Small intestine (tissue), 7 donors: ENCODE results near the gene ABT1. TPM values are rescaled to one million over a fixed set of nuclear protein-coding genes. Genes with fewer than 3 reads are reported as not detected.

Experiments used
- DNase-seq, 2 donors: peaks; one replicate each; pipeline versions ENCODE4 v3.0.0 to v3.0.0-alpha.2; 2013
- FAIRE-seq: peaks from 2 replicates; lab custom pipeline; 2012; peaks lifted over from hg19 to GRCh38; lab: Jason Lieb, UNC
- H3K27ac ChIP-seq, 3 donors: one replicate each; pipeline ENCODE4 v1.5.1; 2013; ENCODE audit warnings: low read length in 2 of 3, mild to moderate bottlenecking in 2 of 3, control low read depth in 1 of 3, inconsistent platforms in 1 of 3, low read depth in 1 of 3, moderate library complexity in 1 of 3
- H3K27me3 ChIP-seq, 3 donors: one replicate each; pipeline ENCODE4 v1.6.1; 2013; ENCODE audit warnings: low read length in 3 of 3, inconsistent platforms in 1 of 3; ENCODE audit not compliant: control insufficient read depth in 3 of 3, insufficient read depth in 3 of 3
- H3K36me3 ChIP-seq, 3 donors: one replicate each; pipeline ENCODE4 v1.6.1; 2013; ENCODE audit warnings: low read length in 3 of 3, inconsistent platforms in 1 of 3, low read depth in 1 of 3, mild to moderate bottlenecking in 1 of 3, moderate library complexity in 1 of 3; ENCODE audit not compliant: control insufficient read depth in 3 of 3, insufficient read depth in 2 of 3
- H3K4me1 ChIP-seq, 3 donors: one replicate each; pipeline ENCODE4 v1.6.1; 2013; ENCODE audit warnings: low read length in 2 of 3, inconsistent platforms in 1 of 3, low read depth in 1 of 3, mild to moderate bottlenecking in 1 of 3, moderate library complexity in 1 of 3; ENCODE audit not compliant: control insufficient read depth in 3 of 3, insufficient read depth in 2 of 3
- H3K4me3 ChIP-seq, 3 donors: one replicate each; pipeline ENCODE4 v1.5.1; 2013; ENCODE audit warnings: low read length in 3 of 3, control low read depth in 1 of 3, inconsistent platforms in 1 of 3, low read depth in 1 of 3, mild to moderate bottlenecking in 1 of 3, moderate library complexity in 1 of 3
- H3K9me3 ChIP-seq, 2 donors: one replicate each; pipeline ENCODE4 v1.6.1; 2013; ENCODE audit warnings: low read depth in 1 of 2, low read length in 1 of 2; ENCODE audit not compliant: control insufficient read depth in 2 of 2, insufficient read depth in 1 of 2
- WGBS, 3 donors: extraction: QIAGEN DNeasy Blood & Tissue Kit; methylation state at CpG; one replicate each; pipeline ENCODE4 v1.1.7; 2013; 5-methylcytosine and 5-hydroxymethylcytosine counted together
- polyA plus RNA-seq, 4 donors: library from polyadenylated mRNA; stranded (reverse) in 3 of 4; unstranded in 1 of 4; fragments of 200-250 nt in 3 of 4; fragments of 120-200 nt in 1 of 4; gene quantifications; one replicate each; pipeline versions ENCODE4 v1.2.1 to v1.2.3, GENCODE V29; 2013
- donor health status: healthy with polysubstance abuse.
- donor health status: control.
- donor health status: control.
- donor health status: Bipolar disorder and iron deficiency.
- donor health status: healthy.

The ABT1 gene
- polyA plus RNA-seq, 4 donors, result 16.4 to 20.9 (median 17.8) TPM

DNA sequence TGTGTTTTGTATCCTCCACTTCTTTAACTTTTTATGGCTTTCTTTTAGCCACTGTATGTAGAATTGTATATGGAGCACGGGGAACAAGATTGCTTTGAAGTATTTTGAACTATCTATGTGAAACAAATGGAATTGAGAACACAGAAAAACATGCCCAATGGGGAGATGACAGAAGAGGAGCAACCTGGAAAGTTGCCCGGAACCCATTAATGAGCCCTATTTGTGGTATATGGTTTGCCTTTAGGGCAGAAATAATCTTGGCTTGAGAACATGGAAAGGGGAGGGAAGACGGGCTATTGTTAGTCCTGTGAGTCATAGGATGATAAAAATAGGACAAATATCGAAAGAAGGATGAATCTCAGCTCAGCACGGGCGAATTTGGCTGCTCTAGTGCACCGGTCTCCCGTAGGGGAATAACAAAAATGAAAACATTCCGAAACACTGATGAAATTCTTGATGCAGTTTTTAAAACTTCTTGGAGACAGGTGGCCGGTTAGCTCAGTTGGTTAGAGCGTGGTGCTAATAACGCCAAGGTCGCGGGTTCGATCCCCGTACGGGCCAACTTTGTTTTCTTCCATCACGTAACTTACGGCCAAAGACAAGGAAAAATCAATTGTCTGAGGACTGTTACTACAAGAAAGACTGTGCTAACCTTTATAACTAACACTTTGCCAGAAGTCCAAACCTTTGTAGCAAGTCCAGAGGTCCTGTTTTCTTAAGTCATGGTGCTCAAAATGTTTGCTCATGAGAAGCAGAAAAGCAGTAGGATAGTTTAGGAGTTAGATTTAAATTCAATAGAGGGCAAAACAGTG lies 42.9 kb upstream of the ABT1 start:
- H3K36me3 ChIP-seq, result no peaks in the 10 kb centered on the region
- no peak for FAIRE-seq
- WGBS, 3 donors, result 0% methylated on average over 19 of the region's 19 CpGs

GRCh38 chr6:26554447-26554696 lies 42.4 kb upstream of the ABT1 start:
- DNase-seq (no peak), FAIRE-seq (no peak)
- peak overlapping the region; percentile 22 to 89 (median 23) for H3K27ac ChIP-seq
- no peaks in the 10 kb centered on the region for H3K9me3 ChIP-seq
- H3K27me3 ChIP-seq, result no peaks in the 10 kb centered on the region
- H3K4me3 ChIP-seq, result peak overlapping the region in 2 of 3 donors; percentile 32 to 51
- peaks cover 2 to 12% (median 5%) of the 10 kb centered on the region in 3 donors for H3K4me1 ChIP-seq
- no peaks in the 10 kb centered on the region for H3K36me3 ChIP-seq
- WGBS, 3 donors, result 0 to 17% (median 3%) methylated on average over 1 of the region's 1 CpG

More for the DNA sequence above, 42.9 kb upstream of the ABT1 start:
- peak overlapping the region in 2 of 3 donors; percentile 48 to 89 for H3K27ac ChIP-seq
- peaks cover 2 to 12% (median 5%) of the 10 kb centered on the region in 3 donors for H3K4me1 ChIP-seq
- H3K27me3 ChIP-seq, result no peaks in the 10 kb centered on the region
- H3K9me3 ChIP-seq, result no peaks in the 10 kb centered on the region
- H3K4me3 ChIP-seq, result peak overlapping the region; percentile 7 to 51 (median 40)
- peak; percentile 84 for DNase-seq

GRCh38 chr6:26554697-26555504 lies 41.9 kb upstream of the ABT1 start:
- Histone ChIP-seq H3K4me1 (peaks cover 2 to 12% (median 2%) of the 10 kb centered on the region in 3 donors), H3K36me3 (no peaks in the 10 kb centered on the region), H3K27me3 (no peaks in the 10 kb centered on the region), H3K9me3 (no peaks in the 10 kb centered on the region), H3K27ac (peak overlapping the region; percentile 22 to 89 (median 23)), H3K4me3 (peak overlapping the region in 2 of 3 donors; percentile 32 to 51)
- DNase-seq (peak; percentile 33 to 57), FAIRE-seq (no peak)
- WGBS, 3 donors, result 5 to 9% (median 8%) methylated on average over 27 of the region's 27 CpGs

- H3K4me3 ChIP-seq, result peak overlapping the region in 1 of 3 donors; percentile 51
- H3K4me1 ChIP-seq, result peaks cover 2 to 12% (median 2%) of the 10 kb centered on the region in 3 donors
- peak in 1 of 2 donors; percentile 37 for DNase-seq
- H3K36me3 ChIP-seq, result no peaks in the 10 kb centered on the region
- FAIRE-seq, result no peak
- no peaks in the 10 kb centered on the region for H3K9me3 ChIP-seq
- H3K27me3 ChIP-seq, result no peaks in the 10 kb centered on the region
- no peak overlapping the region for H3K27ac ChIP-seq
- 42 to 69% (median 63%) methylated on average over 19 of the region's 19 CpGs for WGBS, 3 donors
Measured at GRCh38 chr6:26555505-26556262, 41.1 kb upstream of the ABT1 start.

GRCh38 chr6:26556263-26557070 lies 40.3 kb upstream of the ABT1 start:
- DNase-seq (peak in 1 of 2 donors; percentile 45), FAIRE-seq (no peak)
- no peak overlapping the region for H3K27ac ChIP-seq
- H3K4me1 ChIP-seq, result peaks cover 2 to 12% (median 2%) of the 10 kb centered on the region in 3 donors
- 36 to 54% (median 43%) methylated on average over 16 of the region's 16 CpGs for WGBS, 3 donors
- no peak overlapping the region for H3K4me3 ChIP-seq
- peaks cover 0 to under 1% of the 10 kb centered on the region in 2 donors for H3K9me3 ChIP-seq
- H3K36me3 ChIP-seq, result no peaks in the 10 kb centered on the region
- no peaks in the 10 kb centered on the region for H3K27me3 ChIP-seq

- H3K27ac ChIP-seq, result no peak overlapping the region
- no peaks in the 10 kb centered on the region for H3K4me1 ChIP-seq
- no peak overlapping the region for H3K4me3 ChIP-seq
- no peaks in the 10 kb centered on the region for H3K27me3 ChIP-seq
- FAIRE-seq (no peak), DNase-seq (no peak)
- H3K9me3 ChIP-seq, result peaks cover 0 to 4% of the 10 kb centered on the region in 2 donors
- H3K36me3 ChIP-seq, result no peaks in the 10 kb centered on the region
- 82 to 90% (median 83%) methylated on average over 17 of the region's 17 CpGs for whole genome bisulfite sequencing, 3 donors
Measured at GRCh38 chr6:26561533-26562466, 35.0 kb upstream of the ABT1 start.

GRCh38 chr6:26563488-26563887 lies 33.3 kb upstream of the ABT1 start:
- FAIRE-seq, result no peak
- Histone ChIP-seq H3K36me3 (no peaks in the 10 kb centered on the region), H3K4me1 (no peaks in the 10 kb centered on the region), H3K27ac (no peak overlapping the region), H3K9me3 (peaks cover 0 to 4% of the 10 kb centered on the region in 2 donors), H3K27me3 (no peaks in the 10 kb centered on the region), H3K4me3 (no peak overlapping the region)
- 79 to 84% (median 82%) methylated on average over 6 of the region's 6 CpGs for WGBS, 3 donors
- no peak for DNase-seq
